RWPE1 (cell line): ENCODE measurements around the gene YLPM1.

Experiments used
- CTCF ChIA-PET: fragments of 350-600 bp; sonication (Branson Sonifier 250); formaldehyde crosslinking; extraction: SDS; loops from one replicate; lab custom pipeline; 2021; lab: Yijun Ruan, JAX
- POLR2A ChIA-PET: fragments of 400-600 bp; formaldehyde crosslinking; extraction: SDS; loops from one replicate; lab custom pipeline; 2020; ENCODE audit warnings: antibody characterized with exemption; ENCODE audit not compliant: low non-redundant PET; lab: Yijun Ruan, JAX
- DNase-seq: peaks from one replicate; pipeline ENCODE4 v3.0.0; 2012; ENCODE audit warnings: low spot score
- H3K27ac ChIP-seq: fragments of 450-650 bp; 2 replicates; pipeline ENCODE4 v1.5.1; 2017
- TF ChIP-seq, protein P1 (sequence below): fragments of 450-650 bp; conservative IDR thresholded peaks from 2 replicates; pipeline ENCODE4 v1.5.1; 2017; ENCODE audit warnings: low read depth, mild to moderate bottlenecking

Gene YLPM1

DNA sequence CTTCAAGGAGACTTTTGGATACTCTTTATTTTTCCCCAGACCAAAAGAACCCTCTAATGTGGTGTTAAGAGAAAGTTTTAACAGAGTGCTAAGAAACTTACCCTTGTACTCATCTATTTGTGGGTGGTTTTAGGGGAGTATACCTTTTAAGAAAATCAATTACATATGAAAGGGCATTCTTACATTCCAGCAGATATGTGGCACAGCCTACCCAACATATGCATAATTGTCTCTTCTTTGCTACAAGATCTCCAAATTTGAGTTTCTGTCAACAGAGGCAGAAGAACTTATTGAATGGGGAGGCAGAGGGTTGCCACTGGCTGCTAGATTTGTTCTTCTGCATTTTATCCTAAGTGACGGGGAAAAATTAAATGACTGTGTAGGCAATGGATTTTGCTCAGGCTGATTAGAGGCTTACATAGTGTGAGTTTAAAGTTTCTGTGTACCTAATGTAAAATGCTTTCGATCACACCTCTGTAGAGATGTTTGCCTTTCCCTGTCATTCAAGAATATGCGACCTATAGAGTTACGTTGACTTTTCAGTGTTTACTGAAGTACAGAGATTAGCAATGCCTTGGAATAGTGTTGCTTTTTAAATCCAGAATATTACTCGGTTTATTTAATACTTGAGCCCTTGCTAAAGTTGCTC is 58.3 kb downstream of the YLPM1 start:
- H3K27ac ChIP-seq, result no peak overlapping the region
- TF ChIP-seq, protein P1, sequence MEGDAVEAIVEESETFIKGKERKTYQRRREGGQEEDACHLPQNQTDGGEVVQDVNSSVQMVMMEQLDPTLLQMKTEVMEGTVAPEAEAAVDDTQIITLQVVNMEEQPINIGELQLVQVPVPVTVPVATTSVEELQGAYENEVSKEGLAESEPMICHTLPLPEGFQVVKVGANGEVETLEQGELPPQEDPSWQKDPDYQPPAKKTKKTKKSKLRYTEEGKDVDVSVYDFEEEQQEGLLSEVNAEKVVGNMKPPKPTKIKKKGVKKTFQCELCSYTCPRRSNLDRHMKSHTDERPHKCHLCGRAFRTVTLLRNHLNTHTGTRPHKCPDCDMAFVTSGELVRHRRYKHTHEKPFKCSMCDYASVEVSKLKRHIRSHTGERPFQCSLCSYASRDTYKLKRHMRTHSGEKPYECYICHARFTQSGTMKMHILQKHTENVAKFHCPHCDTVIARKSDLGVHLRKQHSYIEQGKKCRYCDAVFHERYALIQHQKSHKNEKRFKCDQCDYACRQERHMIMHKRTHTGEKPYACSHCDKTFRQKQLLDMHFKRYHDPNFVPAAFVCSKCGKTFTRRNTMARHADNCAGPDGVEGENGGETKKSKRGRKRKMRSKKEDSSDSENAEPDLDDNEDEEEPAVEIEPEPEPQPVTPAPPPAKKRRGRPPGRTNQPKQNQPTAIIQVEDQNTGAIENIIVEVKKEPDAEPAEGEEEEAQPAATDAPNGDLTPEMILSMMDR, result no peak
- POLR2A ChIA-PET, result no interaction called here
- CTCF ChIA-PET, result interaction anchor here (0.6 kb wide), 2 partner anchors 40 to 317 kb away, joined by 3 read pairs; no protein-coding TSS in a partner anchor
- DNase-seq, result no peak

- H3K27ac ChIP-seq, result no peak overlapping the region
- no peak for DNase-seq
- TF ChIP-seq, protein P1, result no peak
- ChIA-PET POLR2A (no interaction called here), CTCF (interaction anchor here (0.6 kb wide), 1 partner anchor 873 kb away, joined by 5 read pairs; no protein-coding TSS in a partner anchor)
Observed at GRCh38 chr14:74824997-74825396, 61.9 kb downstream of the YLPM1 start.

GRCh38 chr14:74826574-74826973 is 63.5 kb downstream of the YLPM1 start:
- ChIA-PET POLR2A (no interaction called here), CTCF (no interaction called here)

GRCh38 chr14:74829251-74829650 is 66.1 kb downstream of the YLPM1 start:
- TF ChIP-seq, protein P1, result no peak

More at GRCh38 chr14:74826574-74826973, 63.5 kb downstream of the YLPM1 start:
- no peak overlapping the region for H3K27ac ChIP-seq
- TF ChIP-seq, protein P1, result no peak
- DNase-seq, result no peak

DNA sequence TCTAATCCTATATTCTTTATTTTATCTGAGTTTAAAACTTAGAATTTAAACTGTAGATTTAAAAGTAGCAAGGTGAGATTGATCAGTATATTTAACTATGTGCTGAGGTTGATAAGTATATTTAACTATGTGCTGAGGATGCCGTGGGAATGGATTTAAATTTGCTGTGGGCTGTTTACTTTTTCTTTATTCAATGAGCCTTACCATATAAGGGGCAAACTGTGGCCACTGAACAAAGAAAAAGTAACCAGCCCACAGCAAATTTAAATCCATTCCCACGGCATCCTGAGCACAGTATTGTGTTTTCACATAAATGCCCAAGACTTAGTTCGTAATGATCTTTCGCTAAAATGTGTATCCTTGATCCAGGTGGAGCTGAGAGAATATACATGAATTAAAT is 69.7 kb downstream of the YLPM1 start:
- CTCF ChIA-PET, result no interaction called here
- no peak for DNase-seq
- POLR2A ChIA-PET, result no interaction called here
- TF ChIP-seq, protein P1, result no peak
- H3K27ac ChIP-seq, result no peak overlapping the region

More at GRCh38 chr14:74829251-74829650, 66.1 kb downstream of the YLPM1 start:
- CTCF ChIA-PET, result no interaction called here
- H3K27ac ChIP-seq, result no peak overlapping the region
- DNase-seq, result no peak
- POLR2A ChIA-PET, result no interaction called here

DNA sequence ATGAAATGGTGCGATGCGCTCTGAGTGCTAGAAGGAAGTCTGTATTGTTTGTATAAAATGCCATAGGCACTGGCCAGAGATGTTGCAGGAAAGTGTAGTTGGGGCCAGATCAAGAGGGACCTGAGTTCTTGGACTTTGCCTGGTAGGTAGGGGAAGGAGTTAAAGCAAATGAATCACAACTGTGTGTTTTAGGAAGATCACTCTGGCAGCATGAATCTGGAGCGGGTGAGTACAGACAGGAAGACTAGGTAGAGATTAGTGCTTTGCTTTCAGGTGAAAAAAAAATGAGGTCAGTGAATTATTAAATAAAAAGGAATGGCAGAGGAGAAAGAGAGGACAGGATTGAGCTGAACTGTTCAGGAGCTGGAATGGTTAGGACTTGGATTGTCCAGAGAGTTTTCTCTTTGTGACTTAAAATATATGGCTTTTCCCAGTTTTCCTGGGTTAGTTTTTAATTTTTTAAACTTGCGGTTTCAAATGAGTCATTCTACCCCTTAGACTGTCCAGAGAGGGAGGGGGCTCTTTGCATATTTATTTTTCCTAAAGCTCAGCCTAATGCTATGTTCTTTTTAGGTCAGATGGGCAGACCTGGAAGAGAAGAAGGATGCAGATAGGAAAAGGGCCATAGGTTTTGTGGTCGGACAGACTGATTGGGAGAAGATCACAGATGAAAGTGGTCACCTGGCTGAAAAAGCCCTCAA is 71.7 kb downstream of the YLPM1 start:
- no peak for DNase-seq
- TF ChIP-seq, protein P1, result no peak
- no peak overlapping the region for H3K27ac ChIP-seq
- POLR2A ChIA-PET, result no interaction called here
- CTCF ChIA-PET, result interaction anchor here (0.6 kb wide), 1 partner anchor 44 kb away, joined by 8 read pairs; no protein-coding TSS in a partner anchor
